Stimulated activated CD8-positive, alpha-beta memory T cell treated with anti-CD3 and anti-CD28 coated beads, Interleukin-12 subunit alpha, Interleukin-12 subunit beta, amount 100 ng/mL, for 1 hour (primary cell): ENCODE measurements around the gene SHB.
"Not testable (repeated sequence)": the region's sequence is repeated elsewhere in the genome, so short reads cannot be mapped to it uniquely, and the experiment has no call there.

Experiments used
- DNase-seq: peaks from one replicate; pipeline ENCODE4 v3.0.0-alpha.2; 2020; ENCODE audit warnings: low read depth

Gene SHB

GRCh38 chr9:37902796-37903646 lies 166.0 kb downstream of the SHB start:
- no peak for DNase-seq

GRCh38 chr9:37902131-37902530 lies 166.9 kb downstream of the SHB start:
- DNase-seq: no peak

- DNase-seq: no peak
Observed at GRCh38 chr9:37899041-37899440, 170.0 kb downstream of the SHB start.

- DNase-seq: no peak
Observed at GRCh38 chr9:37897665-37898064, 171.4 kb downstream of the SHB start.

- no peak for DNase-seq
Observed at GRCh38 chr9:37892063-37892462, 177.0 kb downstream of the SHB start.

- DNase-seq: not testable (repeated sequence)
Observed at GRCh38 chr9:37891042-37891441, 178.0 kb downstream of the SHB start.

- DNase-seq: no peak
Observed at GRCh38 chr9:37889536-37889935, 179.5 kb downstream of the SHB start.

GRCh38 chr9:37887977-37888583 lies 180.9 kb downstream of the SHB start:
- DNase-seq: not testable (repeated sequence)

GRCh38 chr9:37880916-37881479 lies 188.0 kb downstream of the SHB start:
- no peak for DNase-seq

- DNase-seq: no peak
Observed at GRCh38 chr9:37876376-37876775, 192.7 kb downstream of the SHB start.

- DNase-seq: no peak
Observed at GRCh38 chr9:37873955-37874354, 195.1 kb downstream of the SHB start.

GRCh38 chr9:37870799-37871176 lies 198.2 kb downstream of the SHB start:
- no peak for DNase-seq

- DNase-seq: no peak
Observed at GRCh38 chr9:37870081-37870798, 198.8 kb downstream of the SHB start.
